NT2/D1 (cell line): ENCODE data around the gene TELO2.

ENCODE experiments used
- DNase-seq: peaks from one replicate; pipeline ENCODE4 v3.0.0-alpha.2; 2011; ENCODE audit warnings: low read depth, low spot score
- H3K27me3 ChIP-seq: 2 replicates; pipeline ENCODE4 v1.6.0; 2011; ENCODE audit warnings: mild to moderate bottlenecking; ENCODE audit not compliant: insufficient read length, insufficient read depth
- H3K36me3 ChIP-seq: 2 replicates; pipeline ENCODE4 v1.6.1; 2011; ENCODE audit warnings: mild to moderate bottlenecking, low read length, mixed read lengths; ENCODE audit not compliant: insufficient read depth, insufficient read length
- H3K4me1 ChIP-seq: 2 replicates; pipeline ENCODE4 v1.5.1; 2011; ENCODE audit not compliant: insufficient read depth, insufficient read length
- H3K4me3 ChIP-seq: 2 replicates; pipeline ENCODE4 v1.5.1; 2011; ENCODE audit warnings: low read depth; ENCODE audit not compliant: insufficient read length
- H3K9ac ChIP-seq: 2 replicates; pipeline ENCODE4 v1.6.0; 2011; ENCODE audit warnings: low read depth; ENCODE audit not compliant: insufficient read length
- H3K9me3 ChIP-seq: 2 replicates; pipeline ENCODE4 v1.5.1; 2011; ENCODE audit warnings: mild to moderate bottlenecking, low read length; ENCODE audit not compliant: insufficient read depth
- SUZ12 ChIP-seq: IDR thresholded peaks from 2 replicates; pipeline ENCODE4 v1.6.1; 2011; ENCODE audit not compliant: insufficient read length, insufficient read depth; ENCODE audit errors: extremely low read depth
- YY1 ChIP-seq: IDR thresholded peaks from 2 replicates; pipeline ENCODE4 v1.6.1; 2011; ENCODE audit not compliant: insufficient read length, insufficient read depth
- ZNF274 ChIP-seq: IDR thresholded peaks from 2 replicates; pipeline ENCODE4 v1.6.1; 2011; ENCODE audit warnings: mild to moderate bottlenecking, low read depth, low read length

The TELO2 gene

DNA sequence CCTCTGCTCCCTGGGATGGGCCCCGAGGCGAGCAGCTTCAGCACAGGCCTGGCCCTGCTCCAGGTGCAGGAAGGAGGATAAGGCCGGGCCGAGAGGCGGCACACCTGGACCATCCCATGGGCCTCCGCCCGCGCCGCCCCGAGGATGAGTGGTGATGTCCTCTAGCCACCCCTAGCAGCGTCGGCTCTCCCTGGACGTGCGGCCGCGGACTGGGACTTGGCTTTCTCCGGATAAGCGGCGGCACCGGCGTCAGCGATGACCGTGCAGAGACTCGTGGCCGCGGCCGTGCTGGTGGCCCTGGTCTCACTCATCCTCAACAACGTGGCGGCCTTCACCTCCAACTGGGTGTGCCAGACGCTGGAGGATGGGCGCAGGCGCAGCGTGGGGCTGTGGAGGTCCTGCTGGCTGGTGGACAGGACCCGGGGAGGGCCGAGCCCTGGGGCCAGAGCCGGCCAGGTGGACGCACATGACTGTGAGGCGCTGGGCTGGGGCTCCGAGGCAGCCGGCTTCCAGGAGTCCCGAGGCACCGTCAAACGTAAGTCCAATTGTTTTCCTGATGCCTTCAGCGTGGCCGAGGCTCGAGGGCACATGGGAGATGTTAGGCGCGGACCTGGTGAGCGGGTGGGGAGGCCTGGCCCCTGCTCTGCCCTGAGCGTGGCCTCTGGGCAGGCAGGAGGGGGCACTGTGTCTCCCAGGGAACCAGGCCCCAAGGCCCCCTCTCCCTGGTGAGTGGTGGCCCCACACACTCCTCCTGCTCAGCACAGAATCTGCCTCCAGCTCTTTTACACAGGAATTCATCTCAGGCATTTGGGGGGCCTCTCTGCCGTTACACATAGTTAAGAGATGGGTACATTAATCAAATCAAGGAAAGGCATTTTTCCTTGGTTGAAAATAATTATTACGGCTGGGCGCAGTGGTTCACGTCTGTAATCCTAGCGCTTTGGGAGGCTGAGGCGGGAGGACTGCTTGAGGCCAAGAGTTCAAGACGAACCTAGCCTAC, 41.2 kb downstream of the TELO2 start:
- Histone ChIP-seq H3K9ac (peak overlapping the region; percentile 36), H3K4me1 (peaks cover 14% of the 10 kb centered on the region), H3K9me3 (no peaks in the 10 kb centered on the region), H3K36me3 (no peaks in the 10 kb centered on the region), H3K4me3 (no peak overlapping the region), H3K27me3 (no peaks in the 10 kb centered on the region)
- no peak for DNase-seq
- no peak for TF ChIP-seq SUZ12
- TF ChIP-seq ZNF274 = no peak

- Histone ChIP-seq H3K27me3 (no peaks in the 10 kb centered on the region), H3K9me3 (no peaks in the 10 kb centered on the region), H3K4me3 (no peak overlapping the region), H3K36me3 (no peaks in the 10 kb centered on the region), H3K9ac (peak overlapping the region; percentile 34), H3K4me1 (peaks cover 12% of the 10 kb centered on the region)
- DNase-seq = no peak
- TF ChIP-seq ZNF274 (no peak), SUZ12 (no peak), YY1 (no peak)
Measured at GRCh38 chr16:1535391-1536291, 42.5 kb downstream of the TELO2 start.

DNA sequence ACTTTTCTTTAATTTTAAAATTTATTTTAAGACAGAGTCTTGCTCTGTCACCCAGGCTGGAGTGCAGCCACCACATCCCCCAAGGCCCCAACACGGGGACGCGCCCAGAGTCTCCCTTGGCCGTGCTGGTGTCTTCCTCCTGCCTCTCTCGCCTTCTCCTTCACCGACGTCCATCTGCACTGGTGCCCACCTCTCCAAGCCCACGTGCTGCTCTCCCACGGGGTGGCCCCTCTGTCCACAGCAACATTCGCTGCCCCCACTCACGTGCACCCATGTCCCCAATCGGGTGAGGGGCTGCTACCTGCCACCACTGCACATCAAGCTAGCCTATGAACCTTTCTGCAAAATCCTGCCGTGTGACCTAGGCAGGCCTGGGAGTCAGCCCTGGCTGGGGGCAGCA, 43.4 kb downstream of the TELO2 start:
- DNase-seq = no peak
- peaks cover 13% of the 10 kb centered on the region for H3K4me1 ChIP-seq
- no peak overlapping the region for H3K9ac ChIP-seq

DNA sequence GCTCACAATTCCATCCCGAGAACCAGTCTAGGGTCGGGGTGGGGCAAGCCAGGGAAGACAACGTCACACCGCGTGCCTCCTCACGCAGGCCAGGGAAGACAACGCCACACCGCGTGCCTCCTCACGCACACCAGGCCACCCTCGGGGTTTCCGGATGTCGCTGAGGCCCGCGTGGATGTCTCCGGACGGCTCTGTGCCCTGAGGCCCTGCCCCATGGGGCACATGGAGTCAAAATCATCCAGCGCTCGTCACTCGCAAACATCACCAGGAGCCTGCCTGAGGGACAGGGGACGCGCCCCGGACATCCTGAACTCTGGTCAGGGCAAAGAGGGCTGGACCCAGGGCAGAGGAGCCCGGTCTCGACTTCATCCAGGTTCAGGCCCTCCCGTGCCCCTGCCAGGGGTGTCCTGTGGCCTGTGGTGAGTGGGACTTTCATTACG, 44.0 kb downstream of the TELO2 start:
- Histone ChIP-seq H3K4me3 (no peak overlapping the region), H3K36me3 (no peaks in the 10 kb centered on the region), H3K9me3 (no peaks in the 10 kb centered on the region), H3K27me3 (no peaks in the 10 kb centered on the region), H3K9ac (no peak overlapping the region), H3K4me1 (peaks cover 18% of the 10 kb centered on the region)
- DNase-seq = no peak
- no peak for TF ChIP-seq YY1
- TF ChIP-seq ZNF274 = no peak
- no peak for TF ChIP-seq SUZ12

More for the DNA sequence above, 43.4 kb downstream of the TELO2 start:
- H3K4me3 ChIP-seq = no peak overlapping the region
- TF ChIP-seq YY1 (no peak), SUZ12 (no peak), ZNF274 (no peak)
- no peaks in the 10 kb centered on the region for H3K27me3 ChIP-seq
- no peaks in the 10 kb centered on the region for H3K36me3 ChIP-seq
- H3K9me3 ChIP-seq = no peaks in the 10 kb centered on the region

DNA sequence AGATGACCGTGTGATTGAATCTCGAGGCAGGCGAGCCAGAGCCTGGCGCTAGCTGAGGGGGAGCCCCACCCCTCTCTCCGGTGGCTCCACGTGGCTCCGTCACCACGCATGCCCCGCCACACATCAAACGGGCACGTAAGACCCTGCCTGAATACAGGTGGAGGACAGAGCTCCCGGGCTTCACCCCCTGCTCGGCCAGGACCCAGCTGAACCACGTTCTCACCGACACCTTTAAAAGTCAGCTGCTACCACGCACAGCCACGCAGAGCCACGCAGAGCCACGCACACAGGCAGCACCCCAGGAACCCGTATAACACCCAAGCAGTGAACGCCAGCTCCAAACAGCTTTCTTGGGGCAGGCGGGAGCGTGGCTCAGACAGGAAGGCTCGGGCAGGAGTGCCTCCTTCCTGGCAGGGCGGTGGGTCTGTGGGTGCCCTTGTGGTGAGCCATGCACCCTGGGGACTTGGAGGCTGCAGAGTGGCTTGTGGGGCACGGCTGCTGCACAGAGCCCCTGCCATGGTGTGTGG, 44.7 kb downstream of the TELO2 start:
- DNase-seq = no peak
- H3K9ac ChIP-seq = no peak overlapping the region
- peaks cover 24% of the 10 kb centered on the region for H3K4me1 ChIP-seq
- no peaks in the 10 kb centered on the region for H3K36me3 ChIP-seq
- TF ChIP-seq YY1 (no peak), SUZ12 (no peak), ZNF274 (no peak)
- H3K4me3 ChIP-seq = no peak overlapping the region
- H3K27me3 ChIP-seq = no peaks in the 10 kb centered on the region
- no peaks in the 10 kb centered on the region for H3K9me3 ChIP-seq

GRCh38 chr16:1538804-1539520, 45.8 kb downstream of the TELO2 start:
- H3K4me3 ChIP-seq = no peak overlapping the region
- H3K4me1 ChIP-seq = peaks cover 20% of the 10 kb centered on the region
- no peak overlapping the region for H3K9ac ChIP-seq
- H3K36me3 ChIP-seq = no peaks in the 10 kb centered on the region
- H3K9me3 ChIP-seq = no peaks in the 10 kb centered on the region
- H3K27me3 ChIP-seq = no peaks in the 10 kb centered on the region
- TF ChIP-seq YY1 (no peak), SUZ12 (no peak), ZNF274 (no peak)
- DNase-seq = no peak
